GM19455 (cell line): ENCODE data around the gene GAREM2.

Experiments used
- ATAC-seq: cut with Tn5 transposase; IDR thresholded peaks from one replicate; pipeline ENCODE4 v1.9.1; 2021; ENCODE audit not compliant: unreplicated experiment

The GAREM2 gene

DNA sequence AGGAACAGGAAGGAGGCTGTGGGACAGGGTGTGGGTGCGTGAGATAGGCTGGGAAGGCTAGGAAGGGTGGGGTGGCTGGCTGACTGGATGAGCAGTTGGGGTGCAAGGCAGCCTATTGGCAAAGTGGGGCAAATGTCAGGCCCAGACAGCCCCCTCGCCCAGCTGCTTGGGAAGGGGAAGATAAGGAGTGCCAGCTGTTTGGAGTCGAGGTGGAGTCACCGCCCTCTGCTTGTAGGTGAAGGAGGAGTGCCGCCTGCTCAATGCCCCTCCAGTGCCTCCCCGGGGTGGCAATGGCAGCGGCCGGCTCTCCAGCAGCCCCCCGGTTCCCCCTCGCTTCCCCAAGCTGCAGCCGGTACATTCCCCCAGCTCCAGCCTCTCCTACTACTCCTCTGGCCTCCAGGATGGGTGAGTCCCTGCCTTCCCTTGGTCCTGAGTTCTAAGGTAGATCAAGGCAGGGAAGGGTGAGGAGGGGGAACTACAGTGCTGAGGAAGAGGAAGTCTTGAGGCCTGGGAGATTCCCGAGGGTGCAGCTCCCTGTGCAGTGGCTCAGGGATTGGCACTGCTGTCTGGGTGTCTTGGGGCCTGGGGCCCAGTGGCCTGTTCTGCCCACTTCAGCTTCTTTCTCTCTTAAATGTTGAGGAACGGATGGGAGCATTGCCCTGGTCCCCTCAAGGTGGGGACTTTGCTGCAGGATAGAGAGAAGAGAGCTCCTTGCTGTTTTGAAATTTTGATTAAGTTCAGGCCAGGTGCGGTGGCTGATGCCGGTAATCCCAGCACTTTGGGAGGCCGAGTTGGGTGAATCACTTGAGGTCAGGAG, 13.3 kb downstream of the GAREM2 start:
- no peak for ATAC-seq

DNA sequence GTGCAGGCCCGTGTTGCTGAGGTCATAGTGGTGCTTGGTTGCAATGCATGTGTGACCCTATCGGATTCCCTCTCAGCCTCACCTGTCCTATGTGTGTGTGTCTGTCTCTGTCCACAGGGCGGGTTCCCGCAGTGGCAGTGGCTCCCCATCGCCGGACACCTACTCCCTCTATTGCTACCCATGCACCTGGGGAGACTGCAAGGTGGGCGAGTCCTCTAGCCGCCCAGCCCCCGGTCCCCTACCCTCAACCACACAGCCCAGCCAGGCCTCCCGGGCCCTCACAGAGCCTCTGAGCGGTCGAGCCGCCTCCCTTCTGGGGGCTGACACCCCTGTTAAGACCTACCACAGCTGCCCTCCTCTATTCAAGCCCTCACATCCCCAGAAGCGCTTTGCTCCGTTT, 14.2 kb downstream of the GAREM2 start:
- no peak for ATAC-seq

DNA sequence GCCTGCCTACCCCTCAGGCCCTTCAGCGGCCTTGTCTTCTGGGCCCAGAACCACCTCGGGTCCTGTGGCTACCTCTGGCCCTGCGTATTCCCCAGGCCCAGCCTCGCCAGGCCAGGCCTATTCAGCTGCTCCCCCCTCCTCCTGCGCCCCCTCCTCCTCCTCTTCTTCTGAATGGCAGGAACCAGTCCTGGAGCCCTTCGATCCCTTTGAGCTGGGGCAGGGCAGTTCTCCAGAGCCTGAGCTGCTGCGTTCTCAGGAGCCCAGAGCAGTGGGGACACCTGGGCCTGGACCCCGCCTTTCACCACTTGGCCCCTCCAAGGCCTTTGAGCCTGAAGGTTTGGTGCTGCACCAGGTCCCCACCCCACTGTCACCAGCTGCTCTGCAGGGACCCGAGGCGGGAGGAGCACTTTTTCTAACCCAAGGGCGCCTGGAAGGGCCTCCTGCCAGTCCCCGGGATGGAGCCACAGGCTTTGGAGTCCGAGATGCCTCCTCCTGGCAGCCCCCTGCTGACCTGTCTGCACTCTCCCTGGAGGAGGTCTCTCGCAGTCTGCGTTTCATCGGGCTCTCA, 14.7 kb downstream of the GAREM2 start:
- no peak for ATAC-seq

DNA sequence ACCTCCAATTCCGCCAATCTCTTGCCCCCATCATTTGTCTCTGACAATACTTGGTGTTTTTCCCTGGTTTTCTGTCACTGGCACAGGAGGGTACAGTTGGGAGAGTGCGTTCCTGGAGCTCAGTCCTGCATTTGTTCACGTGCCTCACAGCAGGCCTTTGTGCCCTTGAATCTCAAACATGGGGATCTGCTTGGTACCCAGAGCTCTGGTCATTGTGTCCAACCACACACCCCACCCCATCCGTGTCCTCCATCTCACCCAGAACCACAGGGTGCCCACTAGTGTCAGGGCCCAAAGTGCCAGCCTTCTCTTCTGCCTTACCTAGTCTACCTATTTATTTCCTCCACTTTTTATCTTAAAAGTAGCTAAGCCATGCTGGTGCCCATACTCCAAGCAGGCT, 16.2 kb downstream of the GAREM2 start:
- ATAC-seq = no peak

DNA sequence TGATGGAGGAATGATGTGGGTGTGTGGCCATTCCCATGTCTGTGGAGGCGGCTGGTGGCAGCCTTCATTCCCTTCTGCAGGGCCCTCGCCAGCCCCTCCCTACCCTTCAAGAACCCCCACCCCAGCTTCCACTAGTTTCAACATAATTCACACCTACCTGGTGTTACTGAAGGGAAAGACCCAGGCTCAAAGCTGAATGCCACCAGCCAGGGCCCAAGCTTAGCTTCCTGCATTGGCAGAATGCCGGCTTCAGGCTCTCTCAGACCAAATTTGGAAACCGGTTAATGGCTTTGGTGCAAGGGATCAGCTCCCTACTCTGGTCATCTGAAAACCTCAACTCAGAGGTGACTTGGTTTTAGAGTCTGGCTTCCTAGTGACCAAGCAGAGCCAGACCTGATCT, 16.9 kb downstream of the GAREM2 start:
- no peak for ATAC-seq

DNA sequence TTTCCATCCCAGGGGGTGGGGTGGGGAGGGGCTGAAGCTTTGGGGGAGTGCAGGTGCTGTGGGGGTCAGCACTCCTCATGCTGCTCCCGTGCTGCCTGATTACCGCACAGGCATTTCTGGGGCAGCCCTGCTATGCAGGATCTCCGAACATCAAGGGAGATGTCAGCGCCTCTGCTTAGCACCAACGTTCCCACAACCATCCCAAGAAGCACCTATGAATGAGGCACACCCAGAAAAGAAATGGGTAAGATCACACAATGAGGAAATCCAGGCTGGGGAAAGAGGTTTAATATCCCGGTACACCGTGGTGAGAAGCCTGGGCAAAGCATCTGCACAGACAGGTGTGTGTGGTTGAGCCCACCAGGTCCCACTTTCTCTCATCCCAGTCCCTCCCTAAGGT, 17.5 kb downstream of the GAREM2 start:
- no peak for ATAC-seq

DNA sequence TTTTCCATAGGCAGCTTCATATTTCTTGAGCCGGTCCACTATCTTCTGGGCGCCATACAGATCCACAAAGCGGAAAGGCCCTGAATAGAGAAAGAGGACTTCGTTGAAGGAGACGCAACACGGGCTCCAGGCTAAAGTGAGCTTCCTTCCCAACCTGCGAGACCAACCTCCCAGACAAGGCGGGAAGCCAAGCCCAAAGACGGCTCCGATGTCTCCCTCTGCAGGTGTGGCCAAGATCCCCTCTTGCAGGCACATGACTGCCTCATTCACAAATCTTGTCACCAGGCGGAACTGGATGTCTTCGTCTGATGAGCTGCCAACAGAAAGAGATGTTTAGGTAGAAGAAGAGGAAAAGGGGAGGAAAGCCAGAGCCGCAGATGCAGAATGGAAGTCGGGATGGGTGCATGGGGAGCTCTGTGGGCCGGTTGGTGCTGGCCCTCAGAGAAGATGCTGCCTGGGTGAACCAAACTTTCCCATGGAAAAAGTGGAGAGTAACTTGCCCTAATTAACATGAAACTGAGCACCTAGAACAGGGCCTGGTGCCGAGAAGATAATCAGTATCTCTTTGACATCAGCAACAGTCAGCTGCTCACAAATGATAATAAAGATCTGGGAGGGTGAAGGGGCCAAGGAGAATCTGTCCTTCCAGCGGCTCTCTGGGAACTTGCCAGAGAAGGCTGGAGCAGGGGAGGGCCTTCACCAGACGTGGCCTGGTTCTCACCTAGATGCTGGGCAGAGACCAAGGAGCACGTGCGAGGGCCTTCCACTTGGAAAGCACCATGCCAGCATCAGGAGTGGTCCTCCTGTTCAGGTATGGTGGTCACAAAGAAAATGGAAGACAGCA, 18.6 kb downstream of the GAREM2 start:
- no peak for ATAC-seq

DNA sequence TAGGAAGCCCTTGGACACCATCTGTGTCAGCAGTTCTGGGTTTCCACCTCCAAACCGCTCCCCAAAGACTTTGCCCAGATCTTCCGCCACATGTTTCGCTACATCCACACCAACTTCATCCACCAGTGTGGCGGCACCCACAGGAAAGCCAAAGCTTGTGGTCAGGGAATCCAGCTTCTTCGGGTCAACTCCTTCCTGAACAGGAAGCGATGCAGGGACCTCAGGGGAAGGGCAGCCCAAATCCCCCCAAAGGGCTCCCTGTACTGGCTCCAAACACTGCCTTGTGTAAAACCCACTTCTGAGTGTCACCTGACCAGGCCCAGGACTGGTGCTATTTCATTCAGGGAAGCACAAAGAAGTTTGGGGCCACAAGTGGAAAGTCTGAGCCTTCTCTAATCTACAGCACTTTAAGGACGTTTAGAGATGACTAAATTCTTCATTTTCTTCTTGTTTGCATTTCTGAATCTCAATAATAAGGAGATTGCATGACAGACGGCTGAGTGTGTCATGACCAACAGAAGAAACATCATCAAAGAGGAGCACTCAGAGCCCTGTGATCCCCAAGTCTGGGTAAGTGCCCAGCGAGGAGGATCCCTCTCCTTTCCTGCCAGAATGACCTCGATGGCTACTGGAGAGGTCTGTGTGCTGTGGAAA, 20.8 kb downstream of the GAREM2 start:
- no peak for ATAC-seq

DNA sequence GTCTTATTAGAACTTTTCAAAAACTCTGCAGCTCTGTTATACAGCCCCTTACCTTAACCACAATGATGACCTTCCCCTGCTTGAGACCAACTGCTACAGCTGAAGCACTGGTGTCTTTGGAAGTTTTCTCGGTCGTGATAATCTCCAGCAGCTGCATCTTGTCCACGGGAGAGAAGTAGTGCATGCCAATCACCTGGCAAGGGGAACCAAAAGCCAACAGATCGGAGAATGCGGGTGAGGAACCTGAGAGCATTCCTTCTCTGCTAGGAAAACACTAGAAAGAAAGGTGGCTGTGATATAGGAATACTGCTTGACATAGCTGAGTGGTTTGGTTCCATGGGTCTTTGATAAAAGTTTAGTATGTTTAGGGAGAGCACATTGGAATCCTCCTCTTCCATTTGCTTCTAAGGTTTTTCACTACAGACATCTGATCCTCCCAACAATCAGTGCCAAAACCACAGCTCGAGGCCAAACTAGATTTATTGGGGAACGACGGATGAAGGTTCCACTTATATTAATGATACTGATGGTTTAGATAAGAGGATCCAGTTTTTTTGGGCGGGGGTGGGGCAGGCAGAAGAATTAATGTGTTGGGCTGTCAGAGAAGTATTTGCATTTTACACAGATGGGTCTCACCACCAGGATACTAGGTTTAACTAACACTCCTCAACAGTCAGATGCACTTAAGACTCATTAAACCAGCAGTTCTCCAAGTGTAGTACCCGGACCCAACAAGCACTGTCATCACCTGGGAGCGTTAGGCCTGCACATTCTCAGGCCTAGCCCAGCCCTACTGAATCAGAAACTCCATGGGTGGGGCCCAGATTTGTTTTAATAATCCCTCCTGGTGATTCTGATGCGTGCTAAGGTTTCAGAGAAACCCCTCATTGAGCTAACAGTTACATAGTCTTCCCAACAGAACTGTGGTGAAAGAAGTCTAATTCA, 22.4 kb downstream of the GAREM2 start:
- ATAC-seq = no peak

DNA sequence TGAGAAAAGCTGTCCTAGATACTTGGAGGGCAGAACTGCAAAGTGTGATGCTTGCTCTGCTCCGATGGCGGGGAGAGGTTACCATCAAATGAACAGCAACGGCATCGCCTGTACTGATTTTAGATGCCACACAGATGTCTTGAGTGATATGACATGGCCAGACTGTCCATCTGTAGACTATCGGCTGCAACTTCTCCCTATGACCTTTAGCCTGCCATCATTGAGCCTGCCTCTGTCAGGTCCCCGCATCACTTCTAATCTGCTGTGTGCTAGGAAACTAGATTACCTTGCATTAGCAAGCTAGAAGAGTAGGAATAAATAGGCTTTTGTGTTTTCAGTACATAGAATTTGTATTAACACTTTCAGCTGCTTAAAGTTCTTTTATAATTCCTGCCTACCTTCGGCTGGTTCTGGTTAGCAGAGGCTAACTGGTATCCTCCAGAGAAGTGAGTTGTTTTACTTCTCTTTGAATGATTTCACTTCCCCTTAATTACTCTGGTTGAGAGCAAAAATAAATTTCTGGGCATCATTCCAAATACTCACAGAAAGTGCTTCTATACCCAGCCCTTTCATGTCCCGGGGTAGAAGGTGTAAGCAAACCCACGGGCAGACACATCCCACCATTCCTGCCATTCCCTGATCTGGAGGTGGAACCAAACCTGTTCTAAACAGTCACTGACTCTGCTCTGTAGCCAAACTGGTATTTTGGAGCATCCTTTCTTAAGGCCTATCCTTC, 24.0 kb downstream of the GAREM2 start:
- no peak for ATAC-seq

DNA sequence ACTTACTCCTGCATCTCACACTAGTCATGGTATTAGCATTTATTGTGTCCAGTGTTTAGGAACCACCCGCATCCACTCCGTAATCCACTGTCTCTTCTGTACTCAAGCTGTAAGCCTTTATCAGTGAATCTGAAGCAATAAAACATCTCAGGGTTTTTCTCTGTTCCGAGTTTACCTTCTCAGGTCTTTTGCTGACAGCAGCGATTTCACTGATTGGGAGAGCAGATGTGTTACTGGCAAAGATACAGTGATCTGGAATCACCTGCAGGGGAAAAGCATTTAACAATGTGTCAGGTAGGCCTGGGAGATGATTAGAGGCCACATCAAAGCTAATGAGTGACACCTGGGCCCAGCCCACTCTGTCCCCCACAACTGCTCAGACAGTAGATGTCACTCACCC, 24.6 kb downstream of the GAREM2 start:
- no peak for ATAC-seq

DNA sequence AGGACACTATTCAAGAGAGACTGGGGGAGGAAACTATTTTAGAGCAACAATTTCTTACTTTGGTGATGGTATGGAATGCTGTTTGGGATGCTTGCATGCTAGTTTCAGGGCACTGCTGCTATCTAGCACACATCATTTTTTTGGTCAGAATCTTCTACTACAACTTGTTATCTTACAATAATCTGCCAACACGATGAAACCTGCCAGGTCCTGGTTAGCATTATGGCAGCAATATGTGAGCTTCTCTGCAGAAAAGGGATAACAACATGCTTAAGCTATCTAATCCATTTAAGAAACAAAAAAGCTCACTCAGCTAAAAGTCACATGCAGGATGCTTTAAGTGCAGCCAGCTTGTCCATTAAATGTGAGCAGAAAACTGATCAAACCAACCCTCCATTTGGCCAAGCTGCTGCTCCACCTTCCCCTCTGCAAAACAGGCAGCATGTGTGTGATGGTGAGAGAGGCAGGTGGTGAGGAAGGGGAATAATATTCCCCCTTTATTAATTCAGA, 30.1 kb downstream of the GAREM2 start:
- ATAC-seq = no peak

DNA sequence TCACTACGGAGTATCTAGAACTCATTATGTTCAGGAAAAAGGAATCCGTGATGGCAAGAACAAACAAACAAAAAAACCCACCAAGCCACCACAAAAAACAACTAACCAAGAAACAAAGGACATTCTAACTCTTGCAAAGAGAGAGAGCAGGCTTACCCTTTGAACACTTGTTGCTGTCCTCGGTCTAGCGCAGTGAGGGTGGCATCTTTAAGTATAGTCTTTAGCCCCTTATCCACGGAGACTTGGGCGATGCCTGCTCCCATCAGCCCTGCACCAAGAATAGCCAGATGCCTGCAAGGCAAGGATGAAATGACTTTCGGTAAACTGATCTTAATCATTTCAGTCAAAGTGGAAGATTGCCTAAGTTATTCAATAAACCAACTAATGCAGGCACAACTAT, 31.0 kb downstream of the GAREM2 start:
- ATAC-seq = no peak

DNA sequence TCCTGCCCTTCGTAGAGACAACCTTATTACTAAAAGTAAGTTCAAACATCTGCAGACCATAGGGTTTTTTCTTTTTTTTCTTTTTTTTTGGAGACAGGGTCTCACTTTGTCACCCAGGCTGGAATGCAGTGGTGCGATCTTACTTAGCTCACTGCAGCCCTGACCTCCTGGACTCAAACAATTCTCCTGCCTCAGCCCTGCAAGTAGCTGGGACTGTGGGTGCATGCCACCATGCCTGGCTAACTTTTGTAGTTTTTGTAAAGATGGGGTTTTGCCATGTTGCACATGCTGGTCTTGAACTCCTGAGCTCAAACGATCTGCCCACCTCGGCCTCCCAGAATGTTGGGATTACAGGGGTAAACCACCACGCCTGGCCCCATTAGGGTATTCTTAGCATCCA, 39.1 kb downstream of the GAREM2 start:
- no peak for ATAC-seq

DNA sequence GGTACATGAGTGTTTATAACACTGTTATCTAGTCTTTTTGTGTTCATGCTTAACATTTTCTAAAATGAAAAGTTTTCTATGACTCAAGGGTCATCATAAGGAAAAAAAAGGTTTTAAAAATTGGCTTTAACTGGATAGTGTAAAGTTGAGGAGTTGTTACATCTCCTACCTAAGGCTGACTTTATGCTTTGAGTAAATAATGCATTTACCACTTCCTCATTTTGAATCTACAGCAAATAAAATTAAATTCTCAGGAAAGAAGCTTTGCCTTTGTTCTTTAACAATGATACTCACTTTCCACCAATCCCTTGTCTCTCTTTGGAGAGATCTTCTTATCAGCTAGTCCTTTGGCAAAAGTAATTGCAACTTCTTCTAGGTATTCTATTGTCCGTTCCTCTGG, 41.9 kb downstream of the GAREM2 start:
- no peak for ATAC-seq

DNA sequence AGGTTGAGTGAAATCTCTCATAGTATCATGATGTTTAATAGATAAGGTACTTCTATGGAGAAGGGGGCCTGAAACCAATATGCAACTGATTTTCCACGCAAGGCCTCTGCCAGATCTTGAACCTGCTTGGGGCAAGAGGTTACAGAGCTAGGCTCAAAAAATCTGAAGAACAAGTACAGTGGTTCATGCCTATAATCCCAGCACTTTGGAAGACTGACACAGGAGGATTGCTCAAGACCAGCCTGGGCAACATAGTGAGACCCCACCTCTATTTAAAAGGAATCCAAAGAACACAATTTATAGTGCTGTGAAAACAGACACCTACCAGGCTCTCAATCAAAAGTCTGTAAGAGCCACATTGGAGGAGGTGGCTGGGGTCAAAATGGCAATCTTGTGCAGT, 42.9 kb downstream of the GAREM2 start:
- ATAC-seq = no peak

DNA sequence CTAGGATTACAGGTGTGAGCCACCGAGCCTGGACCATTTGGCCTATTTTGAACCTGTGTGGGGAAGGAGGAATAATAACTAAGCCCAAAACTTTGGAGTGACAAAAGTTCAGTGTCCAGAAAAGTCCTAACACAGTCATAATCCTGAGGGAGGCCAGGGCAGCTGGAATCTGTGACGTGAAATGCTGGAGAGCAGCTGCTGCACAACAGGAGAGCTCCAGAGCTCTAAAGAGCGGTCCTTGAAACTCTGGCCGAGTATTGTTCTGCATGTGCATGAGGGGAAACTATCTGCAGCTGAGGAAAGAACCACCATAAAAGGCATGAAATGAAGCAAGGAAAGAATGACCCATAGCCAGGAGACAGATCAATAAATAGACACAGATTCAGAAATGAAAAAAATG, 43.7 kb downstream of the GAREM2 start:
- ATAC-seq = no peak

DNA sequence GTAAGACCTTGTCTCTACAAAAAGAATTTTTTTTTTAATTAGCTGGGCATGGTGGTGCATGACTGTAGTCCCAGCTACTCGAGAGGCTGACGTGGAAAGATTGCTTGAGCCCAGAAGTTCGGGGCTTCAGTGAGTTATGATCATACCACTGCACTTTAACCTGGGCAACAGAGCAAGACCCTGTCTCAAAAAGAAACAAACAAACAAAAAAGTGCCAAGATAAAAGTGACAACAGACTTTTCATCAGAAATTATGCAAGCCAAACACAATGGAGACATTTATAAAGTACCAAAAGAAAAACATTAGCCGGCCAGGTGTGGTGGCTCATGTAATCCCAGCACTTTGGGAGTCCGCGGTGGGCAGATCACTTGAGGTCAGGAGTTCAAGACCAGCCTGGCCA, 44.8 kb downstream of the GAREM2 start:
- no peak for ATAC-seq

DNA sequence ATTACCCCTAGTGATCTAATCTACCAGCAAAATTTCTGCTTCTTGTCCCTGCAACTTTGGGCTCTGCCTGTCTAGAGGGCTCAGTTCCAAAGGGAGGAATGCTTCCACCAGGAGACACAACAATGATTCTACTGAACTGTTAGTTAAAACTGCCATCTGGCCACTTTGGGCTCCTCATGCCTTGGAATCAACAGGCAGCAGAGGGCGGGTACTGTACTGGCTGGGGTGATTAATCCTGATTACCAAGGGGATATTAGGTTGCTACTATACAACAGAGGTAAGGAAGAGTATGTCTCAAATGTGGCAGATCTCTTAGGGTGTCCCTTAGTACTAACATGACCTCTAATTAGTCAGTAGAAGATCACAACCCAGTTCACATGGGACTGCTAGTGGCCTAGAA, 50.1 kb downstream of the GAREM2 start:
- no peak for ATAC-seq

DNA sequence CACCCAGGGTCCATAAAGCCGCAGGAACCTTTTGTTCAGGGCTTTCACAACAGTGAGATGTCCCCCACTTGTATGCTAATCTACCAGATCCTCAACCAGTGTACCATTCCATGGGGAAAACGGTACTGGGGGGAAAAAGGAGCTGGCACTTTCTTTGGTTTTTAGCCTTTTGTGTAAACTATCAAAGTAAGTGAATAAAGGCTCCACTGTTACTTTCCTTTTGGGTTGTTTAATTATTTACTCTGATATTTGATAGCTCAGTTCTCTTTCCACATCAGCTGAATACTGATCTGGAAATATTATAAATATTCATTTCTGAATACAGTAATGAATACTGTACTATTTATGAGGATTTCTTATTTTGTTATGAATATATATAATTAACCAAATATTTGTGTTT, 51.2 kb downstream of the GAREM2 start:
- ATAC-seq = no peak
